ENCODE results near the gene SUCNR1.
"Not testable (repeated sequence)": the region's sequence is repeated elsewhere in the genome, so short reads cannot be mapped to it uniquely, and the experiment has no call there.

SUCNR1 gene

GRCh38 chr3:151873398-151873797, at the start of gene SUCNR1:
SUCNR1 (plus strand) TSS chr3:151873643; CDS start chr3:151879893, 6,250 bp downstream.
- Histone ChIP-seq H3K27me3 (replicated peaks; ENCODE audit: control insufficient read depth, insufficient read depth, low read length) (no peaks in the 10 kb centered on the region), H3K36me3 (ENCODE audit: control insufficient read depth, insufficient read depth, low read length, severe bottlenecking) (no peaks in the 10 kb centered on the region), H3K9me3 (ENCODE audit: control insufficient read depth, low read length) (no peaks in the 10 kb centered on the region), H3K4me3 (ENCODE audit: low read length) (no peak within 1 kb of the TSS), H3K9ac (ENCODE audit: low read length) (no peak within 1 kb of the TSS), H3K4me1 (ENCODE audit: control insufficient read depth, insufficient read depth, low read length) (peaks cover 13% of the 10 kb centered on the region)
- DNase-seq (ENCODE audit: low read depth): no peak

- H3K4me3 ChIP-seq (ENCODE audit: low read length): no peak overlapping the region
- H3K9ac ChIP-seq (ENCODE audit: low read length): no peak overlapping the region
- no peak for DNase-seq (ENCODE audit: low read depth)
- no peaks in the 10 kb centered on the region for H3K4me1 ChIP-seq (ENCODE audit: control insufficient read depth, insufficient read depth, low read length)
- H3K36me3 ChIP-seq (ENCODE audit: control insufficient read depth, insufficient read depth, low read length, severe bottlenecking): no peaks in the 10 kb centered on the region
- peaks cover 8% of the 10 kb centered on the region for H3K9me3 ChIP-seq (ENCODE audit: control insufficient read depth, low read length)
- no peaks in the 10 kb centered on the region for H3K27me3 ChIP-seq (replicated peaks; ENCODE audit: control insufficient read depth, insufficient read depth, low read length)
These were observed 45.6 kb upstream of the SUCNR1 start for GRCh38 chr3:151827816-151828215.

- no peaks in the 10 kb centered on the region for H3K36me3 ChIP-seq (ENCODE audit: control insufficient read depth, insufficient read depth, low read length, severe bottlenecking)
- no peak overlapping the region for H3K9ac ChIP-seq (ENCODE audit: low read length)
- H3K4me1 ChIP-seq (ENCODE audit: control insufficient read depth, insufficient read depth, low read length): peaks cover 20% of the 10 kb centered on the region
- no peak overlapping the region for H3K4me3 ChIP-seq (ENCODE audit: low read length)
- H3K9me3 ChIP-seq (ENCODE audit: control insufficient read depth, low read length): no peaks in the 10 kb centered on the region
- H3K27me3 ChIP-seq (replicated peaks; ENCODE audit: control insufficient read depth, insufficient read depth, low read length): peaks cover 4% of the 10 kb centered on the region
- peak; percentile 28 for DNase-seq (ENCODE audit: low read depth)
These were observed 37.5 kb upstream of the SUCNR1 start for GRCh38 chr3:151835751-151836525.

GRCh38 chr3:151837057-151837456, 36.4 kb upstream of the SUCNR1 start:
- Histone ChIP-seq H3K36me3 (ENCODE audit: control insufficient read depth, insufficient read depth, low read length, severe bottlenecking) (no peaks in the 10 kb centered on the region), H3K27me3 (replicated peaks; ENCODE audit: control insufficient read depth, insufficient read depth, low read length) (peaks cover 4% of the 10 kb centered on the region), H3K4me3 (ENCODE audit: low read length) (no peak overlapping the region), H3K4me1 (ENCODE audit: control insufficient read depth, insufficient read depth, low read length) (peaks cover 20% of the 10 kb centered on the region), H3K9ac (ENCODE audit: low read length) (no peak overlapping the region), H3K9me3 (ENCODE audit: control insufficient read depth, low read length) (no peaks in the 10 kb centered on the region)
- DNase-seq (ENCODE audit: low read depth): peak; percentile 79

- peak; percentile 94 for DNase-seq (ENCODE audit: low read depth)
- Histone ChIP-seq H3K9ac (ENCODE audit: low read length) (peak overlapping the region; percentile 55), H3K27me3 (replicated peaks; ENCODE audit: control insufficient read depth, insufficient read depth, low read length) (no peaks in the 10 kb centered on the region), H3K9me3 (ENCODE audit: control insufficient read depth, low read length) (no peaks in the 10 kb centered on the region), H3K4me3 (ENCODE audit: low read length) (peak overlapping the region; percentile 69), H3K4me1 (ENCODE audit: control insufficient read depth, insufficient read depth, low read length) (peaks cover 20% of the 10 kb centered on the region), H3K36me3 (ENCODE audit: control insufficient read depth, insufficient read depth, low read length, severe bottlenecking) (no peaks in the 10 kb centered on the region)
These were observed 34.7 kb upstream of the SUCNR1 start for GRCh38 chr3:151838574-151839312.

- Histone ChIP-seq H3K27me3 (replicated peaks; ENCODE audit: control insufficient read depth, insufficient read depth, low read length) (no peaks in the 10 kb centered on the region), H3K36me3 (ENCODE audit: control insufficient read depth, insufficient read depth, low read length, severe bottlenecking) (no peaks in the 10 kb centered on the region), H3K9me3 (ENCODE audit: control insufficient read depth, low read length) (no peaks in the 10 kb centered on the region), H3K4me1 (ENCODE audit: control insufficient read depth, insufficient read depth, low read length) (peaks cover 20% of the 10 kb centered on the region), H3K9ac (ENCODE audit: low read length) (no peak overlapping the region), H3K4me3 (ENCODE audit: low read length) (no peak overlapping the region)
- no peak for DNase-seq (ENCODE audit: low read depth)
These were observed 34.2 kb upstream of the SUCNR1 start for GRCh38 chr3:151839313-151839631.

- DNase-seq (ENCODE audit: low read depth): peak; percentile 34
These were observed 31.6 kb upstream of the SUCNR1 start for GRCh38 chr3:151841801-151842200.

GRCh38 chr3:151843275-151843674, 30.2 kb upstream of the SUCNR1 start:
- no peak overlapping the region for H3K4me3 ChIP-seq (ENCODE audit: low read length)
- no peaks in the 10 kb centered on the region for H3K9me3 ChIP-seq (ENCODE audit: control insufficient read depth, low read length)
- H3K9ac ChIP-seq (ENCODE audit: low read length): no peak overlapping the region
- no peaks in the 10 kb centered on the region for H3K27me3 ChIP-seq (replicated peaks; ENCODE audit: control insufficient read depth, insufficient read depth, low read length)
- H3K4me1 ChIP-seq (ENCODE audit: control insufficient read depth, insufficient read depth, low read length): no peaks in the 10 kb centered on the region
- peak; percentile 29 for DNase-seq (ENCODE audit: low read depth)
- H3K36me3 ChIP-seq (ENCODE audit: control insufficient read depth, insufficient read depth, low read length, severe bottlenecking): no peaks in the 10 kb centered on the region

More at GRCh38 chr3:151841801-151842200, 31.6 kb upstream of the SUCNR1 start:
- no peaks in the 10 kb centered on the region for H3K9me3 ChIP-seq (ENCODE audit: control insufficient read depth, low read length)
- no peaks in the 10 kb centered on the region for H3K27me3 ChIP-seq (replicated peaks; ENCODE audit: control insufficient read depth, insufficient read depth, low read length)
- H3K36me3 ChIP-seq (ENCODE audit: control insufficient read depth, insufficient read depth, low read length, severe bottlenecking): no peaks in the 10 kb centered on the region
- H3K9ac ChIP-seq (ENCODE audit: low read length): no peak overlapping the region
- H3K4me3 ChIP-seq (ENCODE audit: low read length): no peak overlapping the region
- H3K4me1 ChIP-seq (ENCODE audit: control insufficient read depth, insufficient read depth, low read length): peaks cover 10% of the 10 kb centered on the region

GRCh38 chr3:151845306-151845905, 28.0 kb upstream of the SUCNR1 start:
- Histone ChIP-seq H3K36me3 (ENCODE audit: control insufficient read depth, insufficient read depth, low read length, severe bottlenecking) (no peaks in the 10 kb centered on the region), H3K4me3 (ENCODE audit: low read length) (no peak overlapping the region), H3K9ac (ENCODE audit: low read length) (no peak overlapping the region), H3K27me3 (replicated peaks; ENCODE audit: control insufficient read depth, insufficient read depth, low read length) (no peaks in the 10 kb centered on the region), H3K9me3 (ENCODE audit: control insufficient read depth, low read length) (peaks cover 16% of the 10 kb centered on the region), H3K4me1 (ENCODE audit: control insufficient read depth, insufficient read depth, low read length) (no peaks in the 10 kb centered on the region)
- no peak for DNase-seq (ENCODE audit: low read depth)

GRCh38 chr3:151850065-151850464, 23.4 kb upstream of the SUCNR1 start:
- not testable (repeated sequence) for H3K4me3 ChIP-seq (ENCODE audit: low read length); H3K4me1 ChIP-seq (ENCODE audit: control insufficient read depth, insufficient read depth, low read length); DNase-seq (ENCODE audit: low read depth); H3K9ac ChIP-seq (ENCODE audit: low read length); H3K27me3 ChIP-seq (replicated peaks; ENCODE audit: control insufficient read depth, insufficient read depth, low read length); H3K36me3 ChIP-seq (ENCODE audit: control insufficient read depth, insufficient read depth, low read length, severe bottlenecking)
- peaks cover 19% of the 10 kb centered on the region for H3K9me3 ChIP-seq (ENCODE audit: control insufficient read depth, low read length)

GRCh38 chr3:151852074-151852811, 21.2 kb upstream of the SUCNR1 start:
- H3K4me3 ChIP-seq (ENCODE audit: low read length): no peak overlapping the region
- no peak for DNase-seq (ENCODE audit: low read depth)
- H3K4me1 ChIP-seq (ENCODE audit: control insufficient read depth, insufficient read depth, low read length): peaks cover 8% of the 10 kb centered on the region
- H3K9ac ChIP-seq (ENCODE audit: low read length): no peak overlapping the region
- H3K27me3 ChIP-seq (replicated peaks; ENCODE audit: control insufficient read depth, insufficient read depth, low read length): no peaks in the 10 kb centered on the region
- H3K36me3 ChIP-seq (ENCODE audit: control insufficient read depth, insufficient read depth, low read length, severe bottlenecking): no peaks in the 10 kb centered on the region
- peaks cover 19% of the 10 kb centered on the region for H3K9me3 ChIP-seq (ENCODE audit: control insufficient read depth, low read length)

All from adipocyte (in vitro differentiated cells).